WTC11 (cell line): ENCODE measurements around the gene CD164.

Source experiments
- ATF2 ChIP-seq: sonication (generic); formaldehyde crosslinking; IDR thresholded peaks from 2 replicates; pipeline ENCODE4 v1.8.1; 2022; ENCODE audit warnings: low read depth, missing genetic modification reagents, borderline replicate concordance
- CREB1 ChIP-seq: sonication (generic); formaldehyde crosslinking; IDR thresholded peaks from 2 replicates; pipeline ENCODE4 v1.8.0; 2023; ENCODE audit warnings: mild to moderate bottlenecking, missing genetic modification reagents
- JUN ChIP-seq: sonication (generic); formaldehyde crosslinking; IDR thresholded peaks from 2 replicates; pipeline ENCODE4 v1.8.0; 2023; ENCODE audit warnings: mild to moderate bottlenecking, missing genetic modification reagents
- KAT7 ChIP-seq: sonication (generic); formaldehyde crosslinking; IDR thresholded peaks from 2 replicates; pipeline ENCODE4 v1.8.1; 2023; ENCODE audit warnings: missing genetic modification reagents, mild to moderate bottlenecking, borderline replicate concordance
- MXD4 ChIP-seq: fragments of 250-450 bp; sonication (Bioruptor Pico); IDR thresholded peaks from 2 replicates; pipeline ENCODE4 v1.8.0; 2021; ENCODE audit warnings: mild to moderate bottlenecking, moderate library complexity, borderline replicate concordance
- NFYB ChIP-seq: sonication (generic); formaldehyde crosslinking; conservative IDR thresholded peaks from 2 replicates; pipeline ENCODE4 v1.8.0; 2022; ENCODE audit warnings: low read depth, missing genetic modification reagents
- RELA ChIP-seq: sonication (generic); formaldehyde crosslinking; IDR thresholded peaks from 2 replicates; pipeline ENCODE4 v1.8.1; 2022; ENCODE audit warnings: missing genetic modification reagents, mild to moderate bottlenecking, borderline replicate concordance
- SP1 ChIP-seq: sonication (generic); formaldehyde crosslinking; conservative IDR thresholded peaks from 2 replicates; pipeline ENCODE4 v1.8.1; 2022; ENCODE audit warnings: missing genetic modification reagents
- USF2 ChIP-seq: sonication (generic); formaldehyde crosslinking; IDR thresholded peaks from 2 replicates; pipeline ENCODE4 v1.8.1; 2023; ENCODE audit warnings: mild to moderate bottlenecking, missing genetic modification reagents, moderate library complexity
- TF ChIP-seq, protein P1 (sequence below): fragments of 200-600 bp; IDR thresholded peaks from 2 replicates; pipeline ENCODE4 v1.8.0; 2022; ENCODE audit warnings: antibody characterized with exemption
- TF ChIP-seq, protein P2 (sequence below): sonication (generic); formaldehyde crosslinking; IDR thresholded peaks from 2 replicates; pipeline ENCODE4 v1.8.1; 2023; ENCODE audit warnings: mild to moderate bottlenecking, missing genetic modification reagents, borderline replicate concordance

GRCh38 chr6:109343518-109343917 lies 38.7 kb downstream of the CD164 start:
- TF ChIP-seq RELA (CRISPR knock-in tag) (no peak), CREB1 (no peak), NFYB (CRISPR knock-in tag) (no peak), SP1 (no peak), USF2 (CRISPR knock-in tag) (no peak), JUN (CRISPR knock-in tag) (no peak), MXD4 (CRISPR knock-in tag) (no peak), ATF2 (no peak), KAT7 (CRISPR knock-in tag) (no peak)
- TF ChIP-seq, protein P1, sequence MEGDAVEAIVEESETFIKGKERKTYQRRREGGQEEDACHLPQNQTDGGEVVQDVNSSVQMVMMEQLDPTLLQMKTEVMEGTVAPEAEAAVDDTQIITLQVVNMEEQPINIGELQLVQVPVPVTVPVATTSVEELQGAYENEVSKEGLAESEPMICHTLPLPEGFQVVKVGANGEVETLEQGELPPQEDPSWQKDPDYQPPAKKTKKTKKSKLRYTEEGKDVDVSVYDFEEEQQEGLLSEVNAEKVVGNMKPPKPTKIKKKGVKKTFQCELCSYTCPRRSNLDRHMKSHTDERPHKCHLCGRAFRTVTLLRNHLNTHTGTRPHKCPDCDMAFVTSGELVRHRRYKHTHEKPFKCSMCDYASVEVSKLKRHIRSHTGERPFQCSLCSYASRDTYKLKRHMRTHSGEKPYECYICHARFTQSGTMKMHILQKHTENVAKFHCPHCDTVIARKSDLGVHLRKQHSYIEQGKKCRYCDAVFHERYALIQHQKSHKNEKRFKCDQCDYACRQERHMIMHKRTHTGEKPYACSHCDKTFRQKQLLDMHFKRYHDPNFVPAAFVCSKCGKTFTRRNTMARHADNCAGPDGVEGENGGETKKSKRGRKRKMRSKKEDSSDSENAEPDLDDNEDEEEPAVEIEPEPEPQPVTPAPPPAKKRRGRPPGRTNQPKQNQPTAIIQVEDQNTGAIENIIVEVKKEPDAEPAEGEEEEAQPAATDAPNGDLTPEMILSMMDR, result no peak
- TF ChIP-seq, protein P2, sequence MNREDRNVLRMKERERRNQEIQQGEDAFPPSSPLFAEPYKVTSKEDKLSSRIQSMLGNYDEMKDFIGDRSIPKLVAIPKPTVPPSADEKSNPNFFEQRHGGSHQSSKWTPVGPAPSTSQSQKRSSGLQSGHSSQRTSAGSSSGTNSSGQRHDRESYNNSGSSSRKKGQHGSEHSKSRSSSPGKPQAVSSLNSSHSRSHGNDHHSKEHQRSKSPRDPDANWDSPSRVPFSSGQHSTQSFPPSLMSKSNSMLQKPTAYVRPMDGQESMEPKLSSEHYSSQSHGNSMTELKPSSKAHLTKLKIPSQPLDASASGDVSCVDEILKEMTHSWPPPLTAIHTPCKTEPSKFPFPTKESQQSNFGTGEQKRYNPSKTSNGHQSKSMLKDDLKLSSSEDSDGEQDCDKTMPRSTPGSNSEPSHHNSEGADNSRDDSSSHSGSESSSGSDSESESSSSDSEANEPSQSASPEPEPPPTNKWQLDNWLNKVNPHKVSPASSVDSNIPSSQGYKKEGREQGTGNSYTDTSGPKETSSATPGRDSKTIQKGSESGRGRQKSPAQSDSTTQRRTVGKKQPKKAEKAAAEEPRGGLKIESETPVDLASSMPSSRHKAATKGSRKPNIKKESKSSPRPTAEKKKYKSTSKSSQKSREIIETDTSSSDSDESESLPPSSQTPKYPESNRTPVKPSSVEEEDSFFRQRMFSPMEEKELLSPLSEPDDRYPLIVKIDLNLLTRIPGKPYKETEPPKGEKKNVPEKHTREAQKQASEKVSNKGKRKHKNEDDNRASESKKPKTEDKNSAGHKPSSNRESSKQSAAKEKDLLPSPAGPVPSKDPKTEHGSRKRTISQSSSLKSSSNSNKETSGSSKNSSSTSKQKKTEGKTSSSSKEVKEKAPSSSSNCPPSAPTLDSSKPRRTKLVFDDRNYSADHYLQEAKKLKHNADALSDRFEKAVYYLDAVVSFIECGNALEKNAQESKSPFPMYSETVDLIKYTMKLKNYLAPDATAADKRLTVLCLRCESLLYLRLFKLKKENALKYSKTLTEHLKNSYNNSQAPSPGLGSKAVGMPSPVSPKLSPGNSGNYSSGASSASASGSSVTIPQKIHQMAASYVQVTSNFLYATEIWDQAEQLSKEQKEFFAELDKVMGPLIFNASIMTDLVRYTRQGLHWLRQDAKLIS, result no peak
